ENCODE measurements around the gene SPATS2.
A peak's percentile ranks its signal among the peaks of the same experiment; 100 is the strongest.

Gene SPATS2

DNA sequence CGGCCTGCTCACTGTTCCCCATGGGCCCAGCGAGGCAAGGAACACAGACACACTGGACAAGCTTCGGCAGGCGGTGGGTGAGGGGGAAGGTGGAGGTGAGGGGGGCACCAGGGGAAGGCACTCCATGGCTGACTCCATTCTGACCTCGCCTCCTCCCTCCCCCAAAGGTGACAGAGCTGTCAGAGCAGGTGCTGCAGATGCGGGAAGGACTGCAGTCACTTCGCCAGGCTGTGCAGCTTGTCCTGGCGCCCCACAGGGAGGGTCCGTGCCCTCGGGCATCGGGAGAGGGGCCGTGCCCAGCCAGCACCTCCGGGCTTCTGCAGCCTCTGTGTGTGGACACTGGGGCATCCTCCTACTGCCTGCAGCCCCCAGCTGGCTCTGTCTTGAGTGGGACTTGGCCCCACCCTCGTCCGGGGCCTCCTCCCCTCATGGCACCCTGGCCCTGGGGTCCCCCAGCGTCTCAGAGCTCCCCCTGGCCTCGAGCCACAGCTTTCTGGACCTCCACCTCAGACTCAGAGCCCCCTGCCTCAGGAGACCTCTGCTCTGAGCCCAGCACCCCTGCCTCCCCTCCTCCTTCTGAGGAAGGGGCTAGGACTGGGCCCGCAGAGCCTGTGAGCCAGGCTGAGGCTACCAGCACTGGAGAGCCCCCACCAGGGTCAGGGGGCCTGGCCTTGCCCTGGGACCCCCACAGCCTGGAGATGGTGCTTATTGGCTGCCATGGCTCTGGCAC lies 190.1 kb downstream of the SPATS2 start:
- H3K9ac ChIP-seq: no peak overlapping the region
- H3K4me1 ChIP-seq: peaks cover 24% of the 10 kb centered on the region
- no peak overlapping the region for H3K4me3 ChIP-seq
- H3K4me2 ChIP-seq: no peak overlapping the region
- no peak for TF ChIP-seq Cebpa-rat (IDR thresholded peaks at IDR 0.05)
- no peaks in the 10 kb centered on the region for H4K20me1 ChIP-seq
- H3K27ac ChIP-seq: no peak overlapping the region
- H3K9me3 ChIP-seq: no peaks in the 10 kb centered on the region
- H3K36me3 ChIP-seq: peaks cover 69% of the 10 kb centered on the region
- no peaks in the 10 kb centered on the region for H3K27me3 ChIP-seq

DNA sequence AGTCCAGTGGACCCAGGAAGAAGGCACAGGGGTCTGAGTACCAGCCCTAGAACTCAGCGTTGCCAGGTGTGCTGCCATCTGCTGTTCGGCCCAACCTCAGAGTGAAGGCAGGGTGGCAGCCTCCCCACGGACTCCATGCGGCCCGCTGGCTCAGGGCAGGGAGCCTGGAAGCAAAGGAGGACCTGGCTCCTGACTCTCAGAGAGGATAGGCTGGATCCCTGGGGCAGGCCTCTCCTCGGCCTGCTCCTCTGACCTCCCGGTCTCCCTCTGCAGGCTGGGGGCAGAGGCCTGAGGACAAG lies 190.6 kb downstream of the SPATS2 start:
- no peaks in the 10 kb centered on the region for H3K27me3 ChIP-seq
- H3K36me3 ChIP-seq: peaks cover 74% of the 10 kb centered on the region
- no peak for TF ChIP-seq Cebpa-rat (IDR thresholded peaks at IDR 0.05)

DNA sequence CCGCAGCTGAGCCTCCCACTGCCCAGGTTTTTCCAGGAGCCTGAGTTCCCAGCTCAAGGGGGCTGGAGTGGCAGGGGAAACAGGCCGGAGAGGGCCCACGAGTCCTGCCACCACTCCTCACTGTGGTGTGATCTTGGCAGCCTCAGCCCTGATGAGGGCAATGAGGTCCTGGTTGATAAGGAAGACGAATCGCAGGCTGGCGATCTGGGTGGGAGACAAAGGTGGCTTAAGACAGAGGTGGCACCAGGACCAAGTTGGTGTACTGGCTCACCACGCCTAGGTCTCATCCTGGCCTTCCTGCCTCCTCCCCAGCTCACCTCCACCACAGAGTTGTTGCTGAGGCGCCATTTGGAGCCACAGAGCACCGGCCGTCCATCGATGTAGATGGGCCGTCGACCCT lies 191.3 kb downstream of the SPATS2 start:
- Histone ChIP-seq H3K36me3 (peaks cover 81% of the 10 kb centered on the region), H4K20me1 (no peaks in the 10 kb centered on the region)
- TF ChIP-seq Cebpa-rat (IDR thresholded peaks at IDR 0.05): no peak

More for the DNA sequence above, 190.6 kb downstream of the SPATS2 start:
- H3K9ac ChIP-seq: no peak overlapping the region
- no peak overlapping the region for H3K4me2 ChIP-seq
- H3K27ac ChIP-seq: no peak overlapping the region
- no peaks in the 10 kb centered on the region for H4K20me1 ChIP-seq
- no peaks in the 10 kb centered on the region for H3K9me3 ChIP-seq
- peaks cover 24% of the 10 kb centered on the region for H3K4me1 ChIP-seq
- no peak overlapping the region for H3K4me3 ChIP-seq

DNA sequence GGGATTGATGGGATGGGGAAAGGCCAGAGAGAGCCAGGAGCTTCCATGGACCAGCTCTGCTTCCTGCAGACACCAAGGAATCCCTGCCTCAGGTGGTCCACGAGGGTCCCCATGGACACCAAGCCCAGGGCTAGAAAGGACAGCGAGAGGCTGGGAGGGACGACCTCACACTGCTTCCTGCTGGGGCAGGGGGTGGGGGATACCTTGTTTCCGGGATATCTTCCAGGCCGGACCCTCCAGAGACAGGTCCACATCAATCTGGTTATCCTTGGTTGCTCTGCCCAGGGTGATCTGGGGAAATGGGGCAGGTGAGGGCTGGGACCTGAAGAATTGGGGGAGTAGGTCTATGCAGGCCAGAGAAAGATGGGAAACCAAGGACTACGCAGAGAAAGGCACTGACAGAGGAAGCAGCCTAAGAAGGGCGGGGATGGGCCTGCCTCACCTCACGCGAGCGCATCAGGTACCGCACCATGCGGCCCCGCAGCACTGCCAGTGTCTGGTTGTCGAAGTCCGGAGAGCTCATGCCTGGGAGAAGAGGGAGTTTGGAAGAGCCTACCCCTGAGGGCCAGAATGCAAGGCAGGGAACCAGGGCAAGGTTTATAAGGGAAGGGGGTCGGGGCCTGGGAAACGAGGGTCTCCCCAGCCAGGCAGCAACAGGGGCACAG lies 191.9 kb downstream of the SPATS2 start:
- Histone ChIP-seq H3K4me2 (no peak overlapping the region), H4K20me1 (no peaks in the 10 kb centered on the region), H3K36me3 (peaks cover 87% of the 10 kb centered on the region), H3K9me3 (no peaks in the 10 kb centered on the region), H3K9ac (no peak overlapping the region), H3K27ac (no peak overlapping the region), H3K27me3 (no peaks in the 10 kb centered on the region), H3K4me1 (peaks cover 28% of the 10 kb centered on the region), H3K4me3 (no peak overlapping the region)
- TF ChIP-seq Cebpa-rat (IDR thresholded peaks at IDR 0.05): no peak

More for the DNA sequence above, 191.3 kb downstream of the SPATS2 start:
- no peaks in the 10 kb centered on the region for H3K27me3 ChIP-seq
- H3K9ac ChIP-seq: no peak overlapping the region
- H3K4me1 ChIP-seq: peaks cover 29% of the 10 kb centered on the region
- no peak overlapping the region for H3K27ac ChIP-seq
- no peak overlapping the region for H3K4me3 ChIP-seq
- no peaks in the 10 kb centered on the region for H3K9me3 ChIP-seq
- H3K4me2 ChIP-seq: no peak overlapping the region

DNA sequence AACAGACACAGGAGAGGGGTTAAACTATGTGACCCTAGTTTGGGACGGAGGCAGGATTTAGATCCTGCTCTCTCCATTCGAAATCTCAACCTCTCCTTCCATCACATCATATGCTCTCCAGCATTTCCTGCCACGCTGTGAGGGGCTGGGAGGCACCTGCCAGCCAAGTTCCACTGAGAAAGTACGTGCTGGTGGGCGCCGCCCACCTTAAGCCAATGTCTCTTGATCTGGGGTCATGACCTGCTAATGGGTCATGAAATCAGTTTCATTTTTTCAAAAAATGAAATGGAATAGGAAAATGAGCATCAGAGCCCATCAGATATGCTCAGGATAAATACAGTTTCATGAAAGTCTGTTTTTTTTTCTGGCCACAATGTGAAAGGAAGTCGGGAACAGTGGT lies 193.4 kb downstream of the SPATS2 start:
- H3K4me2 ChIP-seq: no peak overlapping the region
- H3K27me3 ChIP-seq: no peaks in the 10 kb centered on the region
- H3K9ac ChIP-seq: no peak overlapping the region
- H3K4me3 ChIP-seq: no peak overlapping the region
- H3K4me1 ChIP-seq: peaks cover 40% of the 10 kb centered on the region
- no peak overlapping the region for H3K27ac ChIP-seq
- no peak for TF ChIP-seq Cebpa-rat (IDR thresholded peaks at IDR 0.05)
- peaks cover 100% of the 10 kb centered on the region for H3K36me3 ChIP-seq
- 0 out of 2 replicates have a peak, but pooled peaks cover 12% of the 10 kb centered on the region for H4K20me1 ChIP-seq
- H3K9me3 ChIP-seq: no peaks in the 10 kb centered on the region

DNA sequence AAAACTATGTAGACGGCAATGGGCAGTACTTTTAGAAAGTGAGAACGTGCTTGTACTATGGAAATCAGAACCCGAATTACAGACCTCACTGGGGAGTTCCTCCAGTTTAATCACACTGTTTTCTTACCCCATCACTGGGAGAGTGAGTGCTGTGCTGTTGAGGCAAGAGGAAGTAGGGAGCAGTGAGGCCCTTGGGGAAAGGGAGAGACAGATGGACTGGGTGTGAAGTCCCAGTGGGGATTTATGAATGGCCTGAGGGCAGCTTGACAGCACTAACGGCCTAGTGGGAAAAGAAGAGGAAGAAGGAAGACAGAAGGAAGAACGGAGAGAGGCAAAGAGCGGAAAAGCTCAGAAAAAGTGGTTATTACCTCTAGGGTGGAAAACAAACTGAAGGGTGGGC lies 195.0 kb downstream of the SPATS2 start:
- Histone ChIP-seq H3K27me3 (no peaks in the 10 kb centered on the region), H3K9me3 (no peaks in the 10 kb centered on the region), H4K20me1 (0 out of 2 replicates have a peak, but pooled peaks cover 12% of the 10 kb centered on the region), H3K9ac (0 out of 2 replicates have a peak overlapping the region, but pooled peaks have one; percentile 45), H3K27ac (0 out of 2 replicates have a peak overlapping the region, but pooled peaks have one; percentile 37), H3K4me1 (peaks cover 55% of the 10 kb centered on the region), H3K36me3 (peaks cover 87% of the 10 kb centered on the region), H3K4me3 (no peak overlapping the region), H3K4me2 (peak overlapping the region; percentile 55)
- TF ChIP-seq Cebpa-rat (IDR thresholded peaks at IDR 0.05): no peak

DNA sequence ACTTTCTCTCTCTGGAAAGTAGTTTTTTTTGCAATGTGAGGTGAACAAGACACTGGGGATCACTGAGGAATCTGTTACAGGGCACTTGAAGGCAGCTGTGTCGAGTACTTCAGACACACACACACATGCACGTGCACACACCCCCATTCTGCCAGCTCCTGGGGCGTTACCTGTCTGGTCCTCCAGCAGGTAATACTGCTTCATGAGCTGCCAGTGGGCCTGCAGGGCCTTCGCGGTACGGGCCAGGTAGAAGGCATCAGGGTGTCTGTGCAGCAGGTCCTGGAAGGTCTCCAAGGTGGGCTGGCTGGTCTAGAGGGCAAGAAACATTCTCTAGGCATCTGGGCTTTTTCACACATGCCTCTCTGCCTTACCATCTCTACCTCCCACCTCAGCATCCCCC lies 195.6 kb downstream of the SPATS2 start:
- H4K20me1 ChIP-seq: 0 out of 2 replicates have a peak, but pooled peaks cover 12% of the 10 kb centered on the region
- no peak overlapping the region for H3K4me3 ChIP-seq
- H3K9ac ChIP-seq: no peak overlapping the region
- no peaks in the 10 kb centered on the region for H3K27me3 ChIP-seq
- no peak for TF ChIP-seq Cebpa-rat (IDR thresholded peaks at IDR 0.05)
- H3K27ac ChIP-seq: no peak overlapping the region
- H3K9me3 ChIP-seq: no peaks in the 10 kb centered on the region
- peaks cover 81% of the 10 kb centered on the region for H3K36me3 ChIP-seq
- H3K4me1 ChIP-seq: peaks cover 58% of the 10 kb centered on the region
- peak overlapping the region; percentile 55 for H3K4me2 ChIP-seq

GRCh38 chr12:49563951-49564685 lies 196.9 kb downstream of the SPATS2 start:
- Histone ChIP-seq H3K27ac (0 out of 2 replicates have a peak overlapping the region, but pooled peaks have one; percentile 2), H3K4me3 (no peak overlapping the region), H3K9ac (peak overlapping the region; percentile 41; the same call in 1 of the 2 replicates), H3K27me3 (no peaks in the 10 kb centered on the region), H3K4me2 (peak overlapping the region; percentile 99), H3K36me3 (peaks cover 68% of the 10 kb centered on the region), H4K20me1 (0 out of 2 replicates have a peak, but pooled peaks cover 12% of the 10 kb centered on the region), H3K4me1 (peaks cover 63% of the 10 kb centered on the region), H3K9me3 (no peaks in the 10 kb centered on the region)
- TF ChIP-seq Cebpa-rat (IDR thresholded peaks at IDR 0.05): no peak

DNA sequence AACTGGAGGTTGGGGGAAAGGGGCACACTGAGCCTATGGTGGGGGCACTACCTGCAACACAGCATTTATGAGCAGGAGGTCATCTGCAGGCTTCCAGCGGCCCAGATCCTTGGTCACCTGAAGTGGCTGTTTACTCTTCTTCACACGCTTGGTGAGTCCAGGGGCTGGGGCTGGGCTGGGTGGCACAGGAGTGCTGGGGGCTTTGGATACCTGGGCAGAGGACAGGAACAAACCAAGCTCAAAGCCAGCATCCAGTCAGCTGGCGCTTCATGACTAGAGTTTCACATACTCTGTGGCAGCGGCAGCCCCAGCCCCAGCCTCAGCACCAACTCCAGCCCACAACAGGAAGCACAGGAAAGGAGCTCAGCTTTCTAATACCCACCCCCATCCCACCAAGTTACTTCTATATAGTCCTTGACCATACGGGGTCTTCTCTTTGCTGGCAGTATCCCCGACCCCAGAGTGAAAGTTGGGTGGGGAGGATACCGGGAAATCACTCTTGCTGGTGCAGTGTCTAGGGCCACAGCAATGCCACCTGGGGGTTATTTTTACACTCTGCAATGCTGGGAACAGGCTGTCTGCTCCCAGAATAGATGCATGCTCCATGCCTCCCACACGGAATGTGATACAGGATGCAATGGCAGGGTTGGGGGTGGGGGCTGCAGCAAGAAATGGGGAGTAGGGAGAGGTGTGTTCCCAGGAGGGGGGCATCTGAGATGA lies 197.6 kb downstream of the SPATS2 start:
- Histone ChIP-seq H3K9ac (peak overlapping the region; percentile 41; the same call in 1 of the 2 replicates), H3K4me2 (peak overlapping the region; percentile 99), H3K27ac (0 out of 2 replicates have a peak overlapping the region, but pooled peaks have one; percentile 2), H3K4me3 (no peak overlapping the region), H3K4me1 (peaks cover 70% of the 10 kb centered on the region), H3K27me3 (no peaks in the 10 kb centered on the region), H3K36me3 (peaks cover 61% of the 10 kb centered on the region), H3K9me3 (no peaks in the 10 kb centered on the region), H4K20me1 (0 out of 2 replicates have a peak, but pooled peaks cover 12% of the 10 kb centered on the region)
- no peak for TF ChIP-seq Cebpa-rat (IDR thresholded peaks at IDR 0.05)

All from BLaER1 (cell line).